ENCODE data around the gene PDGFB.

- TF ChIP-seq, protein P1, sequence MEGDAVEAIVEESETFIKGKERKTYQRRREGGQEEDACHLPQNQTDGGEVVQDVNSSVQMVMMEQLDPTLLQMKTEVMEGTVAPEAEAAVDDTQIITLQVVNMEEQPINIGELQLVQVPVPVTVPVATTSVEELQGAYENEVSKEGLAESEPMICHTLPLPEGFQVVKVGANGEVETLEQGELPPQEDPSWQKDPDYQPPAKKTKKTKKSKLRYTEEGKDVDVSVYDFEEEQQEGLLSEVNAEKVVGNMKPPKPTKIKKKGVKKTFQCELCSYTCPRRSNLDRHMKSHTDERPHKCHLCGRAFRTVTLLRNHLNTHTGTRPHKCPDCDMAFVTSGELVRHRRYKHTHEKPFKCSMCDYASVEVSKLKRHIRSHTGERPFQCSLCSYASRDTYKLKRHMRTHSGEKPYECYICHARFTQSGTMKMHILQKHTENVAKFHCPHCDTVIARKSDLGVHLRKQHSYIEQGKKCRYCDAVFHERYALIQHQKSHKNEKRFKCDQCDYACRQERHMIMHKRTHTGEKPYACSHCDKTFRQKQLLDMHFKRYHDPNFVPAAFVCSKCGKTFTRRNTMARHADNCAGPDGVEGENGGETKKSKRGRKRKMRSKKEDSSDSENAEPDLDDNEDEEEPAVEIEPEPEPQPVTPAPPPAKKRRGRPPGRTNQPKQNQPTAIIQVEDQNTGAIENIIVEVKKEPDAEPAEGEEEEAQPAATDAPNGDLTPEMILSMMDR (IDR thresholded peaks at IDR 0.05) = no peak
- TF ChIP-seq POLR2A (IDR thresholded peaks at IDR 0.05) = no peak
Observed at GRCh38 chr22:39250131-39250530, 5.3 kb upstream of the PDGFB start.

Measured in prostate gland (tissue), 2 donors.